IMR-90 (cell line): ENCODE measurements around the gene RXYLT1. TPM values are rescaled to one million over a fixed set of nuclear protein-coding genes. Genes with fewer than 3 reads are reported as not detected.

ENCODE experiments used
- ATAC-seq: fragments of 200-7000 bp; cut with Tn5 transposase; 2 replicates; pipeline ENCODE4 v1.9.1; 2020; ENCODE audit warnings: low read depth, mild to moderate bottlenecking, moderate library complexity
- BruUV-seq: library from RNA; stranded (reverse); fragments of 400-500 nt; replicated peaks from 2 replicates; lab custom pipeline; 2021; lab: Mats Ljungman, UMichigan
- CTCF ChIA-PET: fragments of 300-600 bp; formaldehyde crosslinking; extraction: SDS; loops from one replicate; lab custom pipeline; 2021; ENCODE audit warnings: antibody characterized with exemption; lab: Yijun Ruan, JAX
- POLR2A ChIA-PET: fragments of 300-600 bp; sonication (Branson Sonifier 250); formaldehyde crosslinking; loops from one replicate; lab custom pipeline; 2022; ENCODE audit warnings: antibody characterized with exemption; ENCODE audit not compliant: unreplicated experiment; lab: Charles Lee
- DNase-seq: peaks from one replicate; pipeline ENCODE4 v3.0.0; 2013
- H2AFZ ChIP-seq: replicated peaks from 2 replicates; pipeline ENCODE3; 2013; ENCODE audit warnings: low read length, mild to moderate bottlenecking; ENCODE audit not compliant: poor library complexity
- H2AK5ac ChIP-seq: 2 replicates; pipeline ENCODE4 v1.6.1; 2013; ENCODE audit warnings: low read depth, low read length, inconsistent platforms
- H2AK9ac ChIP-seq: replicated peaks from 2 replicates; pipeline ENCODE3; 2013; ENCODE audit warnings: mild to moderate bottlenecking, low read depth, low read length, moderate library complexity; ENCODE audit not compliant: poor library complexity
- H2BK120ac ChIP-seq: 2 replicates; pipeline ENCODE4 v1.6.1; 2013; ENCODE audit warnings: low read depth, low read length, inconsistent platforms
- H2BK15ac ChIP-seq: 3 replicates; pipeline ENCODE4 v1.6.1; 2013; ENCODE audit warnings: low read depth, low read length, inconsistent platforms
- H2BK20ac ChIP-seq: 2 replicates; pipeline ENCODE4 v1.6.1; 2013; ENCODE audit warnings: low read depth, mild to moderate bottlenecking, inconsistent platforms, low read length, moderate library complexity
- H2BK5ac ChIP-seq: 2 replicates; pipeline ENCODE4 v1.6.1; 2013; ENCODE audit warnings: mild to moderate bottlenecking, low read depth, low read length, inconsistent platforms; ENCODE audit not compliant: poor library complexity, severe bottlenecking
- H3K14ac ChIP-seq: replicated peaks from 2 replicates; pipeline ENCODE4 v1.6.1; 2013; ENCODE audit warnings: low read depth, low read length, inconsistent platforms
- H3K18ac ChIP-seq: 2 replicates; pipeline ENCODE4 v1.6.1; 2013; ENCODE audit warnings: low read depth, low read length, control low read depth
- H3K23ac ChIP-seq: 2 replicates; pipeline ENCODE4 v1.6.1; 2013; ENCODE audit warnings: low read depth, low read length, inconsistent platforms
- H3K27ac ChIP-seq: 2 replicates; pipeline ENCODE4 v1.5.1; 2013; ENCODE audit warnings: mild to moderate bottlenecking, control low read depth, low read length; ENCODE audit not compliant: insufficient read depth
- H3K27me3 ChIP-seq: 2 replicates; pipeline ENCODE4 v1.6.1; 2013; ENCODE audit warnings: low read length; ENCODE audit not compliant: control insufficient read depth, insufficient read depth
- H3K36me3 ChIP-seq: 2 replicates; pipeline ENCODE4 v1.6.1; 2013; ENCODE audit warnings: low read length, mixed read lengths; ENCODE audit not compliant: control insufficient read depth, insufficient read depth
- H3K4ac ChIP-seq: 2 replicates; pipeline ENCODE4 v1.6.1; 2013; ENCODE audit warnings: low read depth, low read length, inconsistent platforms
- H3K4me1 ChIP-seq: 2 replicates; pipeline ENCODE4 v1.6.1; 2013; ENCODE audit warnings: low read length, mixed read lengths; ENCODE audit not compliant: control insufficient read depth, insufficient read depth
- H3K4me2 ChIP-seq: 2 replicates; pipeline ENCODE4 v1.6.1; 2013; ENCODE audit warnings: low read depth, mild to moderate bottlenecking, control low read depth, low read length, moderate library complexity
- H3K4me3 ChIP-seq: 2 replicates; pipeline ENCODE4 v1.5.1; 2013; ENCODE audit warnings: low read depth, mild to moderate bottlenecking, control low read depth, low read length, moderate library complexity; ENCODE audit not compliant: insufficient read depth
- H3K56ac ChIP-seq: 2 replicates; pipeline ENCODE4 v1.6.1; 2013; ENCODE audit warnings: low read length, inconsistent platforms; ENCODE audit not compliant: insufficient read depth; ENCODE audit errors: extremely low read depth
- H3K79me1 ChIP-seq, 2 experiments: 2 replicates each; pipeline ENCODE4 v1.6.1; 2013; ENCODE audit warnings: low read length in 2 of 2, inconsistent platforms in 1 of 2, low read depth in 1 of 2
- H3K9ac ChIP-seq: 2 replicates; pipeline ENCODE4 v1.6.1; 2013; ENCODE audit warnings: low read depth, low read length, control low read depth
- H3K9me1 ChIP-seq: 2 replicates; pipeline ENCODE4 v1.6.1; 2013; ENCODE audit warnings: low read length, inconsistent platforms; ENCODE audit not compliant: insufficient read depth
- H3K9me3 ChIP-seq: 2 replicates; pipeline ENCODE4 v1.6.1; 2013; ENCODE audit warnings: low read length; ENCODE audit not compliant: control insufficient read depth, insufficient read depth
- H4K20me1 ChIP-seq: 2 replicates; pipeline ENCODE4 v1.6.1; 2013; ENCODE audit warnings: low read length, inconsistent platforms; ENCODE audit not compliant: insufficient read depth
- H4K5ac ChIP-seq: 2 replicates; pipeline ENCODE4 v1.6.1; 2013; ENCODE audit warnings: mild to moderate bottlenecking, low read depth, low read length, control low read depth
- H4K8ac ChIP-seq, 2 experiments: 2 replicates each; pipeline ENCODE4 v1.6.1; 2013; ENCODE audit warnings: low read depth in 2 of 2, low read length in 2 of 2, control low read depth in 1 of 2, inconsistent platforms in 1 of 2
- H4K91ac ChIP-seq: 2 replicates; pipeline ENCODE4 v1.6.1; 2013; ENCODE audit warnings: low read depth, low read length, inconsistent platforms; ENCODE audit not compliant: insufficient read depth
- BHLHE40 ChIP-seq: fragments of 150-350 bp; IDR thresholded peaks from 2 replicates; pipeline ENCODE4 v1.6.1; 2016; ENCODE audit warnings: mild to moderate bottlenecking, low read depth, low read length
- CEBPB ChIP-seq: IDR thresholded peaks from 2 replicates; pipeline ENCODE4 v1.6.1; 2012; ENCODE audit warnings: low read depth, low read length, improper control_type of control experiment
- CHD1 ChIP-seq: IDR thresholded peaks from 2 replicates; pipeline ENCODE4 v1.6.1; 2012; ENCODE audit warnings: low read depth, low read length, improper control_type of control experiment
- ELK1 ChIP-seq: fragments of 150-350 bp; IDR thresholded peaks from 2 replicates; pipeline ENCODE4 v1.6.1; 2016; ENCODE audit warnings: low read depth, mild to moderate bottlenecking, low read length, moderate library complexity, borderline replicate concordance
- FOS ChIP-seq: fragments of 150-350 bp; IDR thresholded peaks from 2 replicates; pipeline ENCODE4 v1.6.1; 2016; ENCODE audit warnings: low read depth, low read length
- MAFK ChIP-seq: IDR thresholded peaks from 2 replicates; pipeline ENCODE4 v1.6.1; 2012; ENCODE audit warnings: low read depth, low read length, improper control_type of control experiment
- MAZ ChIP-seq: IDR thresholded peaks from 2 replicates; pipeline ENCODE4 v1.6.1; 2012; ENCODE audit warnings: low read depth, mild to moderate bottlenecking, low read length, improper control_type of control experiment, moderate library complexity, borderline replicate concordance
- MXI1 ChIP-seq: IDR thresholded peaks from 2 replicates; pipeline ENCODE4 v1.6.1; 2012; ENCODE audit warnings: low read depth, mild to moderate bottlenecking, low read length, moderate library complexity, borderline replicate concordance
- NFE2L2 ChIP-seq: fragments of 150-350 bp; IDR thresholded peaks from 2 replicates; pipeline ENCODE4 v1.6.1; 2016; ENCODE audit warnings: low read depth, mild to moderate bottlenecking, low read length
- POLR2A ChIP-seq: IDR thresholded peaks from 2 replicates; pipeline ENCODE4 v1.6.1; 2012; ENCODE audit warnings: mild to moderate bottlenecking, low read depth, low read length
- RAD21 ChIP-seq: IDR thresholded peaks from 2 replicates; pipeline ENCODE4 v1.6.1; 2012; ENCODE audit warnings: low read length, improper control_type of control experiment
- RCOR1 ChIP-seq: IDR thresholded peaks from 2 replicates; pipeline ENCODE4 v1.6.1; 2012; ENCODE audit warnings: mild to moderate bottlenecking, low read length, improper control_type of control experiment; ENCODE audit not compliant: insufficient replicate concordance
- RFX5 ChIP-seq: IDR thresholded peaks from 2 replicates; pipeline ENCODE4 v1.8.0; 2012; ENCODE audit warnings: low read depth, mild to moderate bottlenecking, low read length, moderate library complexity
- WGBS, 2 experiments: methylation state at CpG; one replicate each; pipeline versions ENCODE4 v1.1.5 to v1.1.7; 2013; ENCODE audit warnings: missing lambda C conversion rate in 2 of 2; ENCODE audit not compliant: insufficient read length in 1 of 2; ENCODE audit errors: extremely low coverage in 2 of 2; 5-methylcytosine and 5-hydroxymethylcytosine counted together
- dilution Hi-C: fragments of 300-500 bp; cut with HindIII; formaldehyde crosslinking; loops from one replicate; pipeline ENCODE4 v1.14.3; 2018; ENCODE audit warnings: low sequenced_read_pairs; ENCODE audit not compliant: unreplicated experiment
- in situ Hi-C: fragments of 300-500 bp; cut with MboI; formaldehyde crosslinking; loops from 3 replicates; pipeline ENCODE4 v1.14.3; 2019; ENCODE audit warnings: low sequenced_read_pairs, inconsistent platforms, mixed read lengths
- intact Hi-C: fragments of 100-400 bp; cut with micrococcal nuclease; formaldehyde crosslinking; loops from 2 replicates; pipeline ENCODE4 v1.10.0; 2022
- polyA plus RNA-seq, 3 experiments: library from polyadenylated mRNA; depleted of rRNA; stranded (reverse); fragments of >200 nt; gene quantifications; 2 replicates each; pipeline ENCODE4 v1.2.3, GENCODE V29; 2012; ENCODE audit warnings: low replicate concordance in 1 of 3
- total RNA-seq: library from RNA; depleted of rRNA; stranded (reverse); fragments of >200 nt; gene quantifications from 2 replicates; pipeline ENCODE4 v1.2.3, GENCODE V29; 2012
- TF ChIP-seq, protein P1 (sequence below): conservative IDR thresholded peaks from 2 replicates; pipeline ENCODE4 v1.5.1; 2012; ENCODE audit warnings: mild to moderate bottlenecking, low read depth, low read length, improper control_type of control experiment
- TF ChIP-seq, protein P2 (sequence below): fragments of 150-350 bp; IDR thresholded peaks from 2 replicates; pipeline ENCODE4 v1.6.1; 2017; ENCODE audit warnings: mild to moderate bottlenecking, antibody characterized with exemption, low read length, low read depth

RXYLT1 gene
- total and polyA plus RNA-seq, 2 of the 4 experiments (the other 2 are of a cell fraction), result 9.0 to 9.5 TPM

GRCh38 chr12:63790608-63790945 lies 10.9 kb downstream of the RXYLT1 start:
- no peak for ATAC-seq
- POLR2A ChIA-PET, result no interaction called here
- Histone ChIP-seq H3K36me3 (peaks cover 12% of the 10 kb centered on the region), H2AK5ac (no peak overlapping the region), H4K91ac (no peak overlapping the region), H4K5ac (no peak overlapping the region), H3K4ac (no peak overlapping the region), H2BK120ac (no peak overlapping the region), H3K18ac (no peak overlapping the region), H3K56ac (no peak overlapping the region), H4K8ac (no peak overlapping the region), H3K14ac (no peak overlapping the region), H3K23ac (no peak overlapping the region), H3K4me2 (no peak overlapping the region), H3K27me3 (no peaks in the 10 kb centered on the region), H4K20me1 (no peaks in the 10 kb centered on the region), H3K27ac (no peak overlapping the region), H3K79me1 (no peaks in the 10 kb centered on the region), H2AK9ac (no peak overlapping the region), H3K9ac (no peak overlapping the region), H3K4me3 (no peak overlapping the region), H3K4me1 (no peaks in the 10 kb centered on the region), H2BK20ac (no peak overlapping the region), H2BK5ac (no peak overlapping the region), H2AFZ (no peak overlapping the region), H2BK15ac (no peak overlapping the region), H3K9me3 (no peaks in the 10 kb centered on the region), H3K9me1 (no peaks in the 10 kb centered on the region)
- dilution Hi-C loops (no loop called here), intact Hi-C loops (no loop called here), in situ Hi-C loops (no loop called here)
- no peak for TF ChIP-seq RFX5
- TF ChIP-seq NFE2L2, result no peak
- TF ChIP-seq MXI1, result no peak
- TF ChIP-seq CHD1, result no peak
- no peak for TF ChIP-seq BHLHE40
- TF ChIP-seq MAZ, result no peak
- no peak for TF ChIP-seq FOS
- no peak for TF ChIP-seq ELK1
- no peak for TF ChIP-seq RAD21
- no peak for TF ChIP-seq MAFK
- TF ChIP-seq, protein P1, sequence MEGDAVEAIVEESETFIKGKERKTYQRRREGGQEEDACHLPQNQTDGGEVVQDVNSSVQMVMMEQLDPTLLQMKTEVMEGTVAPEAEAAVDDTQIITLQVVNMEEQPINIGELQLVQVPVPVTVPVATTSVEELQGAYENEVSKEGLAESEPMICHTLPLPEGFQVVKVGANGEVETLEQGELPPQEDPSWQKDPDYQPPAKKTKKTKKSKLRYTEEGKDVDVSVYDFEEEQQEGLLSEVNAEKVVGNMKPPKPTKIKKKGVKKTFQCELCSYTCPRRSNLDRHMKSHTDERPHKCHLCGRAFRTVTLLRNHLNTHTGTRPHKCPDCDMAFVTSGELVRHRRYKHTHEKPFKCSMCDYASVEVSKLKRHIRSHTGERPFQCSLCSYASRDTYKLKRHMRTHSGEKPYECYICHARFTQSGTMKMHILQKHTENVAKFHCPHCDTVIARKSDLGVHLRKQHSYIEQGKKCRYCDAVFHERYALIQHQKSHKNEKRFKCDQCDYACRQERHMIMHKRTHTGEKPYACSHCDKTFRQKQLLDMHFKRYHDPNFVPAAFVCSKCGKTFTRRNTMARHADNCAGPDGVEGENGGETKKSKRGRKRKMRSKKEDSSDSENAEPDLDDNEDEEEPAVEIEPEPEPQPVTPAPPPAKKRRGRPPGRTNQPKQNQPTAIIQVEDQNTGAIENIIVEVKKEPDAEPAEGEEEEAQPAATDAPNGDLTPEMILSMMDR, result no peak
- no peak for TF ChIP-seq RCOR1
- TF ChIP-seq, protein P2, sequence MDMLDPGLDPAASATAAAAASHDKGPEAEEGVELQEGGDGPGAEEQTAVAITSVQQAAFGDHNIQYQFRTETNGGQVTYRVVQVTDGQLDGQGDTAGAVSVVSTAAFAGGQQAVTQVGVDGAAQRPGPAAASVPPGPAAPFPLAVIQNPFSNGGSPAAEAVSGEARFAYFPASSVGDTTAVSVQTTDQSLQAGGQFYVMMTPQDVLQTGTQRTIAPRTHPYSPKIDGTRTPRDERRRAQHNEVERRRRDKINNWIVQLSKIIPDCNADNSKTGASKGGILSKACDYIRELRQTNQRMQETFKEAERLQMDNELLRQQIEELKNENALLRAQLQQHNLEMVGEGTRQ, result no peak
- no peak for TF ChIP-seq CEBPB
- TF ChIP-seq POLR2A, result no peak
- BruUV-seq, result no TSS peak
- WGBS, 2 experiments, result no CpG with 5 or more reads among the region's 4 CpGs
- CTCF ChIA-PET, result no interaction called here
- no peak for DNase-seq
